ENCODE measurements around the gene SECTM1.

The SECTM1 gene

DNA sequence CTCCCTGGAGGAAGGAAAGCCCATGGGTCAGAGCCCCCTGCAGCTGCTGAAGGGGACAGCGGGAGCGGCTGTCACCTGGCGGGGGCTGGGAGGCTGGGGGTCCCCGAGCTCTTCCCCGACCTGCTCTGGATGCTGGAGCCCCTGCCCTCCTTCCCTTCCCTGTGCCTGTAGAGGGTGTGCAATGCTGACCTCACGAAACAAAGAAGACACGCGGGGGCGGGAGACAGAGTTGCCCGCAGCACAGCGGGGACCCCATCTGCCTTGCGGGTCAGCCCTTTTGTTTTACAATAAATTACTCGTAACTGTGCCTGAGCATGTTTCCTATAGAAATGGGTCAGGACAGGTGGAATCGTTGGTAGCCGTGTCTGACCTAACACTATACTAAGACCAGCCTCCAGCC lies 6.3 kb downstream of the SECTM1 start:
- DNase-seq = no peak

DNA sequence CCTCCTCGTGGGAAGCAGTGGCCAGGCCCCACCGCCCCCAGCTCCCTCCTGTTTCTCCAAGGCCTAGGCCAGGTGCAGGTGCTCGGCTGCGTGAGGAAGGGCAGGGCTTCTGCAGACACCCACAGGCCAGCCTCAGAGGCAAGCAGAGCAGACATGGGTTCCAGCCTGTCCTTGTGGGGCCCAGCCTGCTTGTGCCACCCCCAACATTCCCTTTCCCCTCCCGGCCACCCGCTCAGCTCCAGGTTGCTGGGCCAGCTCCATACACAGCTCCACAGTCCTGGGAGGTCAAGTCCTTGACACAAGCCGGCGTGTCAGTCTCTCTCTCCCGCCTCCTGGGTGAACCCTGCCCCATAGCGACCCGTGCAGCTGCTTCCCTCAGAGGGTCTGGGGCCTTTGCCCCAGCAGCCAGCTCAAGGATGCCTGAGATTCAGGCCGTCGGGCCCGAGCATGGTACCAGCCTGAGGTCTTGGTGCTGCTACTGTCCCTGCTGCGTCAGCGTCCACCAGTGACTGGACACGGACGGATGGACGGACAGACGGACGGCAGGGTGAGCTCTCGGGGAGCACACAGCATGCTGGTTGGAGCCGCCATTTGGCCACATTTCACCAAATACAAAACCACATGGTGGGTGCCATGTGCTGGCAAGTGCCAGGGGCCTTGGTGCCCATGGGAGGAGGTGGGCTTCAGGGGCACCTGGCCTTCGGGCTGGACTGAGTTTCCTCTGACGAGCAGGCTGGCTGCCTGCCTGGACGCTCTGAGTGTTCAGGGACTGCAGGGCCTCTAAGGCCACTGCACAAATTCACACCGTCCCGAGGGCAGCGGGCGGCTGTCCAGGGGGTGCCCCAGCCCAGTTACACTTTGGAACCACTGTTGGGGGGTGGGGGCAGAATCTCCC lies 8.0 kb downstream of the SECTM1 start:
- no peak for DNase-seq

DNA sequence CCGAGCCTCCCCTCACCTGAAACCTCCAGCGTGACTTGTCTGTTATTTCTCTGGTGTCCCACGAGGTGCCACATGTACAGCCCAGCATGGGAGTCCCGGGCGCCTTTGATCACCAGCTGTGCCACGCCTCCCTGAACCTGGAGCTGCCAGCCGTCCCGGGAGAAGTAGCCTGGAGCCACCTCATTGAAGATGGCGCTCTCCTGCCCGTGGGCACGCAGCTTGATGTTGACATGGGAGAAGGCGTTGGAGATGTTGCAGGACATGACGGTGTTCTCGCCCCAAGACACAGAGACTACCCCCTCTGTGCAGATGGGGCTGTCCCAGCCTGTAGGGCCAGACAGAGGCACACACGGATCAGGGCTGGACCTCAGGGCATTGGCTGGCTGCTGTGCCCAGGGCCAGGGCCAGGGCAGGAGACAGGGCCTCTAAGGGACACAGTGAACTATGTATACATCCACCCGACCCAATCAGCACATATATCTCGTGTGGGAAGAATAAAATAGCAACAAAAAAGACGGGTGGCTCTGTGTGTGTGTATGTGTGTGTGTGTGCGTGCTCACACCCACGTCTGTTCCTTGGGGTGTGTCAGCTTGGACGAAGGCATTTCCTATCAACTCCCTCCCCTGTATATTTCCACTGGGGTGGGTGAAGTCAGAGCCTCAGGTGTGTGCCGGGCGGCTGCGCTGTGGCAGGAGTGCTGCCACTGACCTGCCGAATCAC lies 8.8 kb downstream of the SECTM1 start:
- DNase-seq = no peak

DNA sequence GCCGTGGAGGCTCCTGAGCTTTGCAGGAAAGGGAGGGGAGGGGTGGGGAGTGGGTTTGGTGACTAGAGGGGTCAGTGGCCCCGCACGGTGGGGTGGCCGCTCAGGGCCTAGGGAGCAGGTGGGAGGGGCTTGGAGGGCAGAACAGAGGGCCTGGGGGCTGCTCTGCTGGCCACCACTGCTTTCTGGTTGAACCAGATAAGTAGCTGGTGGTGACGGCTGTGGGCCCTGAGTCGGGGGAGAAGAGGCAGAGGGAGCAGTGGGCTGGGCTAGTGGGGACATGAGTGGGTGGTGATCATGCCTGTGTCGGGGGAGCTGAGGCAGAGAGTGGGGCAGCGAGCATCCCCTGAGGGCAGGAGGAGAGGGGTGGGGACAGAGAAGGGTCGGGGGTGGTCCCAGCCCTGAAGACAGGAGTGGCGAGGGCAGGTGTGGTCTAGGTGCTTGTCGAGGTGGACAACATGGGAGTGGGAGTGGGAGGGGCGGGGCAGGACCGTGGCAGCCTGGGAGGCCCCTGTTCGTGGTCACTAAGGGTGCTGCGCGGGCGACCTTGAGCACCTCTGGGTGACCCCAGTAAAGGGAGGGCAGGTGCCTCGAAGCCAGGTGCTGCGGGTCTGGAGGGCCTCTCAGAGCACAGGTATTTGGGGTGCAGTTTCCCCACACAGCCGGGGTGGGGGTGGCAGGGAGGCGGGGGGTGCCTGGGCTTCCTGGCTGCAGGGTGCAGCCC lies 9.9 kb downstream of the SECTM1 start:
- no peak for DNase-seq

DNA sequence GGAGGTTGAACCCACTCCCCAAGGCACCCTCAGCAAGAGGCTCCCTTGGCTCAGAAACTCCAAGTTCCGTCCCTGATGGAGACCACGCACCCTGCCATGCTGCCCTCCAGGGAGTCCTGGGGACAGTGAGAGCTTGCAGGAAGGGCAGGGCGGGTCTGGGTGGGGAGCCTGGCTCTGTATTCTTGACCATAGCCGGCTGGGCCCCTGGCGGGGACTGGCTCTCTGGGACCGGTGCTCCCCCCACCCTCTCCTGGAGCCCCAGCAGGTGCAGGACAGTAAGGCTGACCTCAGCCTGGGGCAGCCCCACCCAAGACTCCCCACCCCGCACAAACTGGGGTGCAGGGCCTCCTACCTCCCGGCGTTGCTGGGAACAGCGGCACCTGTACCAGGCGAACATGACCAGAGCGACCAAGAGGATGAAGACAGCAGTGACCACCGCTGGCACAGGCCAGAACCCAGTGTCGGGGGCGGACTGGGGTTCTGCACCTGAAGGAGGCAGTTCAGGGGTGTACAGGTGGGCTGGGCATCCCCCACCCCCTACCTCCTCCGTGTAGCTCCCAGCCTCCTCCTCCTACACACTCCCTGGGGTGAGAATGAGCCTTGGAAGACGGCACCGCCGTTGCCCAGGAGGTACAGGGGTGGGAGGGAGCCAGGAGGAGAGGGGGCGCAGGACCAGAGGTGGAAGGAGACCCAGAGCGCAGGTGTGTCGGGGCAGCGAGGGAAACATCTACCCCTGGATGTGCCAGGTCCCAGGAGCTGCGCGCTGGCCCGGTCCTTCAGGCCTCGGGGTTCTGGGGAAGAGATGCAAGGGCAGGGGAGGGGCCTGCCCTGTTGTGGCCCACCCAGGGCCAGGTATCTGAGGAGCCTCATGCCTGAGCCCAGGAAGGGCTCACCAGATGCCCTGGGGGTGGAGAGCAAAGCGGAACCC lies 10.8 kb downstream of the SECTM1 start:
- no peak for DNase-seq

DNA sequence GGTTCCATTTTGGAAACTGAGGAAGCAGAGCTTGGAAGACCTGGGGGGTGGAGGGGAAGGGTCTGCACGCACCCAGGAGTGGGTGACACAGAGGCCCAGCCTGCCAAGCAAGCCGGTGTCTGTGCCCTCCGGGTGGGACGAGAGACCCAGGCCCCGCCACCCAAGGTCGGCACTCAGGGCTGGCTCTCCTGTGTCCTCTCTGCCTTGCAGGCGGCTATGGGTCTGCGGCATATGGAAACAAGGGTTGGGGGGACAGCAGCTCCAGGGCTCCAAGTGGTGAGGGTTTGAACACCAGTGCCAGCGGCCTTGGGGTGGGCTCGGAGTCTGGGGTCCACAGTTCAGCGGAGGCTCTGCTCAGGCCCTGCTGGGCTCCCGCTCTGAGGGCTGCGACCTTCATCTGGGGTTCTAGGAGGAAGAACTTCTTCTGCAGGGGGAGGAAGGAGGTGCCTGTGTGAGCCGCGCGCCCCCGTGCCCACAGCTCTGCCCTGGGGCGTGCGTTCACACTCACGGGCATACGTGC lies 11.6 kb downstream of the SECTM1 start:
- DNase-seq = no peak

DNA sequence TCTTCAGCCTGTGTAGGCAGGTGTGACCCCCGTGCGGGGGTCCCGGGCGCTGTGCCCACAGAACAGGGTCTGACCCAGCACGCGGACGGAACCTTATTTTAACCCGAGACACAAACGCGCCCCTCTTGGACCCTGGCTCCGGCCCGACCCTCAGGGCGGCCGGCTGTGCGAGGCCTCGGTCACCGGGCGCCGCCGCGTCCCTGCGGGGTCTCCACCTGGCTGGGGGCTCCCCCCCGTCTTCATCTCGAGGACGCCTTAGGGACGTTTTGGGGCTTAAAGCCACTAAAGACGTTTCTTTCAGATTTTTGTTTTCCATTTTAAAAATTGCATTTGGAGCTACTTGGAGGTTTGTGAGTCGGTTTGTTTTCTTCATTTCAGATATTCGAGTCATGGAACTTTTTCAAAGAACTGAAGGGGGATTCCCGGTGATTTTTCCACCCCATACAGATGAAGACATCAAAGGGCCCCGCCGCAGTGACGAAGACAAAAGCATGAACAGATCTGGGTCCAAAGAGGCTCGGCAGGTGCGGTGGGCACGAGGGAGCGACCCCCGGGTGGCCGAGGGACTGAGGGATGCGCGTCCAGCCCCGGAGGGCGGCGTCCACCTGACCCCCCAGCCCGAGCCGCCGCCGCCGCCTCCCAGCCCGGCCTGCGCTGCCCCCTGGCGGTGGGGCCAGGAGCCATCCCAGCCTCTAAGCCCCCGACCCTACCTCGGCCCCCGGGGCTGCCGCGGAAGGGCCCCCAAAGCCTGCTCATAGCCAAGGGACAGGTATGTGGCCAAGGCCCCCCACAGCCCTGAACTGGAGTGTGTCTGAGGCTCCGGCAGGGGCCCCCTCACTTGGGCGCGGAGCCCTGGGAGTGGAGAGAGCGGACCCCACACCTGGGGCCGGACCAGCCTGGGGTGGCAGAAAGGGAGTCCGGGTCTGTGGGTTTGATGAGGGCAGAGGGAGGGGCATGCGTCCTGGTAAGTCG lies 12.3 kb downstream of the SECTM1 start:
- DNase-seq = no peak

DNA sequence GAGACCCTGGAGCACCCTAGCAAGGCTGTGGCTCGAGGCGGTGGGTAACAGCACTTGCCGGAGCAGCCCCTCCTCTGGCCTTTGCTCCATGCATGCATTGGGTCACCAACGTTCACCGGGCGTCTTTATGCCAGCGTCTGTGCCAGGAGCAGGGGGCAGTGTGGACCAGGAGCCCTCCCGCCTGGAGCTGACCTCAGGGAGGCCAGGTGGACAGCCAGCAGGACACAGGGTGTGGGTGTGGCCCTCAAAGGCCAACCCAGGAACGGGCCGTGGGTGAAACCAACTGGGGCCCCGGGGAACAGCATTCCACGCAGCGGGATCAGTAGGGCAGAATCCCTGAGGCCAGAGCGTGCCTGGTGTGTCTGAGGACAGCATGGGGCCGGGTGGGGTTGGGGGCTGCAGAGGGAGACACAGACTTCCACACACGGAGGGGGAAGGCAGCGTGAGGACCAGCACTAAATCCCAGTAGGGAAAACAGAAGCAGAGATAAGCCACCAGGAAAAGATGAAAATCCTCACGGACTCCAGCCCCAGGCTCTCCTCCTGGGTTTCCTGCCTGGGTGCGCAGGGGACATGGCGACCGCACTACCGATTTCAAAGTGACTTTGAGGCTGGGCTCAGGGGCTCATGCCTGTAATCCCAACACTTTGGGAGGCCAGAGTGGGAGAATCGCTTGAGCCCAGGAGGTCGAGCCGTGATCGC lies 13.3 kb downstream of the SECTM1 start:
- no peak for DNase-seq

DNA sequence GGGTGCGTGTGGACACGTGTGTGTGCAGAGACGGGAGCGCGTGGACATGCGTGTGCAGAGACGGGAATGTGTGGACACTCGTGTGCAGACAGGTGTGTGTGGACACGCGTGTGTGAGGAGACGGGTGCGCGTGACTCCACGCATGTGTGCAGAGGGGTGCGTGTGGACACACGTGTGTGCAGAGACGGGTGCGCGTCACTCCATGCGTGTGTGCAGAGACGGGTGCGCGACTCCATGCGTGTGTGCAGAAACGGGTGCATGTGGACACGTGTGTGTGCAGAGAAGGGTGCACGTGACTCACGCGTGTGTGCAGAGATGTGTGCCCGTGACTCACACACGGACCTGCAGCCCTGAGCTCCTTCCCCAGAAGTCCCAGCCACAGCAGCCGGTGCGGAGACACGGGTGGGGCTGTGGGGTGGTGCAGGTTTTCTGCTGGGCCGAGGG lies 13.9 kb downstream of the SECTM1 start:
- DNase-seq = no peak

DNA sequence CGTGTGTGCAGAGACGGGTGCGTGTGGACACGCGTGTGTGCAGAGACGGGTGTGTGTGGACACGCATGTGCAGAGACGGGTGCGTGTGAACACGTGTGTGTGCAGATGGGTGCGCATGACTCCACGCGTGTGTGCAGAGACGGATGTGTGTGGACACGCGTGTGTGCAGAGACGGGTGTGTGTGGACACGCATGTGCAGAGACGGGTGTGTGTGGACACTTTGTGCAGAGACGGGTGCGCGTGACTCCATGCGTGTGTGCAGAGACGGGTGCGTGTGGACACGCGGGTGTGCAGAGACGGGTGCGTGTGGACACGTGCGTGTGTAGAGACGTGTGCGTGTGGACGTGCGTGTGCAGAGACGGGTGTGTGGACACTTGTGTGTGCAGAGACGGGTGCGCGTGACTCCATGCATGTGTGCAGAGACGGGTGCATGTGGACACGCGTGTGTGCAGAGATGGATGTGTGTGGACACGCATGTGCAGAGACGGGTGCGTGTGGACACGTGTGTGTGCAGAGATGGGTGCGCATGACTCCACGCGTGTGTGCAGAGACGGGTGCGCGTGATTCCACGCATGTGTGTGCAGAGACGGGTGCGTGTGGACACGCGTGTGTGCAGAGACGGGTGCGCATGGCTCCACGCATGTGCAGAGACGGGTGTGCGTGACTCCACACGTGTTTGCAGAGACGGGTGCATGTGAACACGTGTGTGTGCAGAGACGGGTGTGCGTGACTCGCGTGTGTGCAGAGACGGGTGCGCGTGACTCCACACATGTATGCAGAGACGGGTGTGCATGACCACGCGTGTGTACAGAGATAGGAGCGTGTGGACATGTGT lies 14.6 kb downstream of the SECTM1 start:
- DNase-seq = no peak

DNA sequence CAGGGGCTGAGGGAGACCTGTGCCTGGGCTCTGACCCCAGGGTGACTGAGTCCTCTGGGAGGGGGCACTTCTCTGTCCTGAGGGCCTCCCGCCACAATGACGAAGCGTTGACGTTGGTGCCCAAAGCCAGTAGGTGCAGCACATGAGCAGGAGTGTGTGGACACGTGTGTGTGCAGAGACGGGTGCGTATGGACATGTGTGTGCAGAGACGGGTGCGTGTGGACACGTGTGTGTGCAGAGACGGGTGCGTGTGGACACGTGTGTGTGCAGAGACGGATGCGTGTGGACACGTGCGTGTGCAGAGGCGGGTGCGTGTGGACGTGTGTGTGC lies 15.4 kb downstream of the SECTM1 start:
- DNase-seq = no peak

DNA sequence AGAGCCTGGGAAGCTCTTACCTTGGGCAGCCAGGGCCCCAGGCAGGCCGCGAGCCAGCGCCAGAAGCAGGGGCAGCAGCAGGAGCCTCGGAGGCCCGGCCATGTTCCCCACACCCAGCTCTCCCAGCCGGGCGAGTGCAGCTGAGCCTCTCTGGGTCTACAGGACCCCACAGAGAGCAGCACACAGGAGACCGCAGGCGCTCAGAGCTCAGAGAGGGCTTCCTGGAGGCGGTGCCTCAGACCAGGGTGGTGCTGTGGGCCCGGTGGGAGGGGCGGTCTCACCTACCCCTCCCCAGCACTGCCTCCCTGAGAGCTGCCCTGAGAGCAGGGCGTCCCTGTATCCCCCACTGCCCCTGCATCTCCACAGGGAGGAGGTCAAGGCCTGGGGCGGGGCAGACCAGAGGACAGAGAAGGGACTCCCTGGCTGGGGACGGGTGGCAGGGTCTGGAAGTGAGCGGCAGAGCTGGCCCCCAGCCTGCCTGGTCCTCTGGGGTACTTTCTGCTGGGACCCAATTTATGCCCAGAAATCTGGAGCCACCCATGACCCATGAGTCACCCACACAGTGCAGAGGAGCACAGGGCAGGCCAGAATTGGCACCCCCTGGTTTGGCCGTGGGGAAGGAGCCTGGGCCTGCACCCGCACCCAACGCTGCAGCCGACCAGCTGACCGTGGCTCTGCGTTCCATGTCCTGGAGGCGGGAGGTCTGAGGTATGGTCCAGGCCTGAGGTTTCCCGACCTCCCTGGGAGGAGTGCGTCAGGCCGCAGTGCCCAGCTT lies 16.0 kb downstream of the SECTM1 start, which contains the start of gene CD7:
CD7 (minus strand) TSS at position 215 of the 775 bp plus-strand sequence; CDS start at position 102, 113 bp downstream.
- DNase-seq = no peak

DNA sequence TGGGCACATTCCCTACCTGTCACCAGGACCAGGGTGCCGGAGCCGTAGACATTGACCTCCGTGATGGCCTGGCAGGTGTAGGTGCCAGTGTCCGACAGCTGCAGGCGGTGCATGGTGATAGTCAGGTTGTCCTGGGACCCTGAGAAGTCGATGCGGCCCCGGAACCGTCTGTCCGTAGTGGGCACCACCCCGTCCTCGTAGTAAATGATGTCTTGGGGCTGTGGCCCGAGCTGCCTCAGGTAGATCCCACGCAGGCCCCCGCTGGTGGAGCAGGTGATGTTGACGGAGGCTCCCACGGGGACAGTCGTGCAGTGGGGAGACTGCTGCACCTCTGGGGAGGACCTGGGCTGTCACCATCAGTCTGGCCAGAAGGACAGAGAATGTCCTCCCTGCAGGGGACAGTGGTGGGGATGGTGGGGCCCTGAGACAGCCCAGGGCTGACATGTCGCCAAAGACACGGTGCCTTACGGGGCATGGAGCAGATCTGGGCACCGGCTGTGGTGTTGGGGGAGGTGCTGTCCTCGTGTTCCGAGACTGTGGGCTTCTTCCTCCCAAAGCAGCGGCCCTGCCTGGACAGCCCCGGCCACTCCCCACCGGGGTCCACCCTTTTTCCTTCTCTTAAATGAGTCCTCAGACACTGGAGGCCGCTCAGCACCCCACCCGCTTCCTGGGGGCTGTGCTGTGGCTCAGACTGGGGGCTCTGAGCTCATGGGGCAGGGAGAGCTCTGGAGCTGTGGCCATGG lies 16.7 kb downstream of the SECTM1 start:
- no peak for DNase-seq

DNA sequence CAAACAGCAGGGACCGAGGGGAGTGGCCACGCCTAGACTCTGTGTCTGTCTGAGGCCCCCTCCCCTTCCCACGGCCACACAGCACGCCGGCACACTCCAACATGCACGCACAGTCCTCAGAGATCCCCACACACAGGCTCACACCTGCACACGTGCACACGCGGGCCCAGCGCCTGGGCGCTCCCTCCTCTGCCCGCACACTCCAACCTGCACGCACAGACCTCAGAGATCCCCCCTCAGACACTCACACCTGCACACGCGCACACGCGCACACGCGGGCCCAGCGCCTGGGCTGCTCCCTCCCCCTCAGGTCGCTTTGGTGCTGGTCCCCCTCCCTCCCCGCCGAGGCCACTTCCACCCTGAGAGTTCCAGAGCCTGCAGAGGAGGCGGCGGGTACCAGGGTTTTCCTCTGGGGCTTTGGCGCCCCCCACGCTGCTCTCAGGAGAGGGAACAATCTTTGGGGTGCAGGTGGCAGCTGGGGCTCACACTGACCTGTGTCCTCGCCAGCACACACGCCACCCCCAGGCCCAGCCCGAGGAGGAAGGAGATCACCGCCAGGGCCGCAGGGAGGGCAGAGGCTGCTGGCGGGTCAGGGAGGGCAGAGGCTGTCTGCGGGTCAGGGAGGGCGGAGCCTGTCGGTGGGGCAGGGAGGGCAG lies 17.7 kb downstream of the SECTM1 start:
- no peak for DNase-seq

DNA sequence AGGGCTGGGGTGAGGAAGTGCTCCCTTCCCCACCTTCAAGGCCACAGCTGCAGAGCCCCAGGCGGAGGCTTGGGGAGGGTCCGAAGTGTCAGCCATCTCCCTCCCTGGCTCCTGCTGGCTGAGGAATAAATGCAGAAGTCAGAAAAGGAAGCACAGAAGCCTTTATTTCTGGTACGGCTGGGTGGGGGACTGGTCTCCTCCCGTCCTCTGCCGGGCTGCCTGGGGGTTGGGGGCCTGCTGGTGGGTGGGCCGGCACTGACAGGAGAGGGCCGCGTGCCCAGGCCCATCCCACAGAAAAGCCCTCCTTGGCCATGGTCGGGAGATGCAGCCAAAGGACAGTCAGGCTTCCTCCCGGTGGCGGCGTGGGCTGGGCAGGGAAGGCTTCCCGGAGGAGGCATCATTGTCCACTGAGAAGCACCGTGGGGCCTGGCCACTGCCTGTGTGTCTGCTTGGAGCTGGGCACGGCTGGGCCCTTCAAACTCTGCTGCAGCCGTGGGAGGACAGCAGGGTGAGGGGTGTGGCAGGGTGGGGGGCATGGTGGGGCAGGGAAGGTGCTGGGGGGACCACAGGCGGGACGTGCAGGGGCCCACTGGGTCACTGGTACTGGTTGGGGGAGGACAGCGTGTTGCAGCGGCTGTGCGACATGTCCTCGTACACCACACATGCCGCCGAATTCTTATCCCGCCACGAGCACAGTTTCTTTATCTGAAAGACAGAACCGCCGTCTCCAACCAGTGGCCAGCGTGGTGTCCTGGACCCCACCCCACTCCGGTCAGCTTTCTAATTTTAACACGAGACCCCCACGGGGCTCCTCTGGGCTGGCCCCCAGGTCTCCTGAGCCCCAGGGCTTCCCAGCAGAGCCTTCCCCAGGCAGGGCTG lies 18.6 kb downstream of the SECTM1 start:
- no peak for DNase-seq

Measured in right hindlimb (tissue), 1 donor.